HL-60 (cell line): ENCODE data around the gene LMBR1.

Experiments used
- DNase-seq, 2 experiments: peaks; one replicate each; pipeline ENCODE4 v3.0.0-alpha.2; 2010 to 2020; ENCODE audit warnings: low read depth in 1 of 2, low spot score in 1 of 2
- H3K27ac ChIP-seq: fragments of 250-450 bp; sonication (Bioruptor Pico); replicated peaks from 2 replicates; pipeline ENCODE4 v1.5.1; 2020; ENCODE audit warnings: mild to moderate bottlenecking, moderate library complexity
- H3K27me3 ChIP-seq: fragments of 250-450 bp; sonication (Bioruptor Pico); 2 replicates; pipeline ENCODE4 v1.5.1; 2021; ENCODE audit warnings: mild to moderate bottlenecking, moderate library complexity; ENCODE audit not compliant: insufficient read depth, poor library complexity, severe bottlenecking
- H3K4me3 ChIP-seq: replicated peaks from 2 replicates; pipeline ENCODE4 v1.5.1; 2011; ENCODE audit warnings: mild to moderate bottlenecking, control low read depth, low read length; ENCODE audit not compliant: insufficient read depth
- CTCF ChIP-seq: IDR thresholded peaks from one replicate; pipeline ENCODE4 v1.5.1; 2011; ENCODE audit warnings: low read length, control low read depth, inconsistent platforms; ENCODE audit not compliant: insufficient read depth
- GABPA ChIP-seq: IDR thresholded peaks from 2 replicates; pipeline ENCODE4 v1.6.1; 2012; ENCODE audit warnings: low read depth
- POLR2AphosphoS5 ChIP-seq: IDR thresholded peaks from 2 replicates; pipeline ENCODE4 v1.6.1; 2012; ENCODE audit warnings: low read depth
- REST ChIP-seq: IDR thresholded peaks from 2 replicates; pipeline ENCODE4 v1.6.1; 2012; ENCODE audit warnings: low read depth; ENCODE audit not compliant: insufficient replicate concordance
- SPI1 ChIP-seq: IDR thresholded peaks from 2 replicates; pipeline ENCODE4 v1.6.1; 2012; ENCODE audit warnings: low read depth, mild to moderate bottlenecking, borderline replicate concordance

LMBR1 gene

GRCh38 chr7:156675721-156676120, 217.3 kb downstream of the LMBR1 start:
- H3K27ac ChIP-seq: no peak overlapping the region
- TF ChIP-seq GABPA (no peak), POLR2AphosphoS5 (no peak), CTCF (no peak), SPI1 (no peak), REST (no peak)
- no peaks in the 10 kb centered on the region for H3K27me3 ChIP-seq
- DNase-seq: no peak
- H3K4me3 ChIP-seq: no peak overlapping the region

GRCh38 chr7:156673902-156674301, 219.1 kb downstream of the LMBR1 start:
- no peak for DNase-seq
- H3K27ac ChIP-seq: no peak overlapping the region
- no peak for TF ChIP-seq POLR2AphosphoS5
- no peaks in the 10 kb centered on the region for H3K27me3 ChIP-seq
- no peak overlapping the region for H3K4me3 ChIP-seq

GRCh38 chr7:156673454-156673853, 219.5 kb downstream of the LMBR1 start:
- TF ChIP-seq GABPA (no peak), CTCF (no peak), SPI1 (no peak), POLR2AphosphoS5 (no peak), REST (no peak)

GRCh38 chr7:156669035-156669828, 223.8 kb downstream of the LMBR1 start:
- TF ChIP-seq CTCF: no peak
- TF ChIP-seq SPI1: no peak
- no peak for TF ChIP-seq REST
- no peak for TF ChIP-seq POLR2AphosphoS5
- TF ChIP-seq GABPA: no peak
- Histone ChIP-seq H3K4me3 (no peak overlapping the region), H3K27ac (no peak overlapping the region), H3K27me3 (no peaks in the 10 kb centered on the region)
- no peak for DNase-seq

More at GRCh38 chr7:156673454-156673853, 219.5 kb downstream of the LMBR1 start:
- DNase-seq: no peak
- no peak overlapping the region for H3K27ac ChIP-seq
- H3K27me3 ChIP-seq: no peaks in the 10 kb centered on the region
- no peak overlapping the region for H3K4me3 ChIP-seq
